NCI-H2029 treated with DMSO at 0.1 percent for 48 hours (cell line): Measurements from ENCODE around the gene EDEM2.
"Not testable (repeated sequence)": the region's sequence is repeated elsewhere in the genome, so short reads cannot be mapped to it uniquely, and the experiment has no call there.

Experiments
- DNase-seq: peaks from one replicate; lab custom pipeline; 2025; lab: John Stamatoyannopoulos, UW

Gene EDEM2

DNA sequence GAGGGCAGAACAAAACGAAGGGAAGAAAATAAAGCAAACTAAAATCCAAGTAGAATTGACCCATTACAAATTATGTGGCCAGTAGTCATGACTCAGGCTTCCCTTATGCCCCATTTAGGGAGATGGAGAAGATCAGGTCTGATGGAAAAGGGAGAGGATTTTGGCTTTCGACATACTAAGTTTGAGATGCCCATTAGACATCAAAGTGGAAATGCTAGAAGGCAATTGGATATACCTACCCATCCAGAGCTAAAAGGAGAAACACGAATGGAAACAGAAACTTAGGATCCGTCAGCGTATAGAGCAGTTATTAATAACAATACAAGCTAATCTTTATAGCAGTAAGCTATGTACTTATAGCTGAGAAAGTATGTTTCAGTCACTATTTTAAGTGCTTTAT lies 59.3 kb downstream of the EDEM2 start:
- DNase-seq: no peak

DNA sequence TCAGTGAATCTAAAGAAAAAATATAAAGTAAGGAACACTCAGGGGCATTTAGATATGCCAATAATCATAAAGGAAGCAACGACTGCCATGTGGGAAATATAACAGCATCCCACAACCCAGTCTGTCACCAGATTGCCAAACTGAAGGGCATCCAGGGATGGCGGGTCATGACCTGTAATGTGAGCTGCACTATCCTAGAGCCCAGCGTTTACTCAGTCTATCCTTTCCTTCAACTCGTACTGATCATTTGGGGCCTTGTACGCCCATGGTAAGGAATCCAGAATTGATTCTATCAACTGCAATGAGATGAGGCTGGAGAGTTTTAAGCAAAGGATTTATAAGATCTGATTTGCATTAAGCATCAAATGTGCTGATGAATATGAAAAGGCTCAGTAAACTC lies 59.8 kb downstream of the EDEM2 start:
- no peak for DNase-seq

DNA sequence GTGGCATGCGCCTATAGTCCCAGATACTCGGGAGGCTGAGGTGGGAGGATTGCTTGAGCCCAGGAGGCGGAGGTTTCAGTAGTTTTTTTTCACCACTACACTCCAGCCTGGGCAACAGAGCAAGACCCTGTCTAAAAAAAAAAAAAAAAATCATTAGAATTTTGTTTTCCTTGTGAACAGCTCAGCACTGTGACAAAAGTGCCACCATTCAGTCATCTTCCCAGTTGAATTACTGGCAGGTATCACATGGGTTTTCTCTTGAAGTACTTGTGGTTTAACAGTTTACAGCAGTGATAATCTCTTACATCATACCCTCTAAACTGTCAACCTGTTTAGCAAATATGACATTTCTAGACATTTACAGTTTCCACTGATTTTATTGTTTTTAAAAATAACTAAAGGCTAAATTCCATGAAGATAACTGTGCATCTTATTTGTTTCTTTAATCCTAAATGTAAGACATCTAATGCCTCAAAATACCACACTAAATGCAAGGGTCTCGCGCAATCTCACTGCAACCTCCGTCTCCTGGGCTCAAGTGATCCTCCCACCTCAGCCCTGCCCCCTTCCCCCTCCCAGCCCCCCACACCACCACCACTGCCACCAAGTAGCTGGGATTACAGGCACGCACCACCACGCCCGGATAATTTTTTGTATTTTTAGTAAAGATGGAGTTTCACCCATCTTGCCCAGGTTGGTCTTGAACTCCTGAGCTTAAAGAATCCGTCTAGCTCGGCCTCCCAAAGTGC lies 61.5 kb downstream of the EDEM2 start:
- DNase-seq: no peak

DNA sequence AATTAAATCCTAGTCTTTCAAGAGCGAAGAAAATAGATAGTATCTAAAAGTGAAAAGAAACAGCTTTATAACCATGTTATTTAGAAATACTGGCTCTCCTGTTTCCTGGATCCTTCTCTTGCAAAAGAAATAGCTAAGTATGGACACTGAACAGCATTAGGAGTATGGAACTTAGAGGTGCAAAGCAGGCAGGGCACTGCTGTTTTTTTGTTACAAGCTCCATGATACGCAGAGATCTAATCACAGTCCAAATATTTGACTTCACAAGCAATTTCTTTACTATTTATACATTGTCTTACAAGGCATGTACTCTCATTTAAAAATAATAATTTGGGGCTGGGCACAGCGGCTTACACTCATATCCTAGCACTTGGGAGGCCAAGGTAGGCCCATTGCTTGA lies 62.1 kb downstream of the EDEM2 start:
- DNase-seq: no peak

DNA sequence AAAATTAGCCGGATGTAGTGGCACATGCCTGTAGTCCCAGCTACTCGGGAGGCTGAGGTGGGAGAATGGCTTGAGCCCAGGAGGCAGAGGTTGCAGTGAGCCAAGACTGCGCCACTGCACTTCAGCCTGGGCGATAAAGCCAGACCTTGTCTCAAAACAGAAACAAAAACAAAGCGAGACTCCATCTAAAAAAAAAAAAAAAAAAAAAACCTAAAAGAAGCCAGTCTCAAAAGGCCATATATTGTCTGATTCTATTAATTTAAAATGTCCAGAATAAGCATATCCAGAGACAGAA lies 66.8 kb downstream of the EDEM2 start:
- not testable (repeated sequence) for DNase-seq

DNA sequence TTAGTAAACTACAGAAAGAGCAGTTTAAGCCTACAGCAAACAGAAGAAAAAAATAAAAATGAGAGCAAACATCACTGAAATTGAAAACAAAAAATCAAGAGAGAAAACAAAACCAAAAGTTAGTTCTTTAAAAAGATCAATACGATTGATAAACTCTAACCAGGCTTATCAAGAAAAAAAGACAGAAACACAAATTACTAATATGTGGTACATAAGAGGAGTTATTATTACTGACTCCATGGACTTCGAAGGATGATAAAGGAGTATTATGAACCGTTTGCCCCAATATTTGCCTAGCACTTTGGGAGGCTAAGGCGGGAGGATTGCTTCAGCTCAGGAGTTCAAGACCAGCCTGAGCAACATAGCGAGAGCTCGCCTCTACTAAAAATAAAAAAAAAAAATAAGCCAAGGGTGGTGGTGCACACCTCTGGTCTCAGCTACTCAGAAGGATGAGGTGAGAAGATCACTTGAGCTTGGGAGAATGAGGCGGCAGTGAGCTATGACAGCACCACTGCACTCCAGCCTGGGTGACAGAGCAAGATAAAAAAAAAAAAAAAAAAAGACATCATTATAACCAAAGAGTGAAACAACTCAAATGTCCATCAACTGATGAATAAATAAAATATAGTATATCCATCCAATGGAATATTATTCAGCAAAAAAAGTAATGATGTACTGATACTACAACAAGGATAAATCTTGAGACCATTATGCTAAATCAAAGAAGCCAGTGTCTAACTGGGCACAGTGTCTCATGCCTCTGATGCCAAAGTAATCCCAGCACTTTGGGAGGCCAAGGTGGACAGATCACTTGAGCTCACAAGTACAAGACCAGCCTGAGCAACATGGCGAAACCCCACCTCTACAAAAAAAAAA lies 67.4 kb downstream of the EDEM2 start:
- DNase-seq: no peak

DNA sequence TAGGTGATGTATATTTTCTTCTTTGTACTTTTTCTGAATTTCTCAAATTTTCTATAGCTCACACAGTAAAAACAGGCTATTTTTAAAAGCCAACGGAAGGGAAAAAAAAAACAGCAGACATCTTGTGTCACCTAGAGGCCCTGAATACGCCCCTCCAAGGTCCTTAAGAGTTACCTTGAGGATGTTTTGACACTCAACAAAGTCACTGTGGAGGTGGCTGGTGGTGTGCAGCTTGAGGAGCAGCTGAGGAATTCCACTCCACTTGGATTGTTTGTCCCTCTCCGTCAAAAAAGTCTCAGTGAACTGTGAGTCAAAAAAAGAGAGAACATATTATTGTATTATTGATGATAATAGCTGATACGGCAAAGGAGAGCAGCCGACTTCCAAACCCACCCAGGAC lies 69.3 kb downstream of the EDEM2 start:
- DNase-seq: no peak

DNA sequence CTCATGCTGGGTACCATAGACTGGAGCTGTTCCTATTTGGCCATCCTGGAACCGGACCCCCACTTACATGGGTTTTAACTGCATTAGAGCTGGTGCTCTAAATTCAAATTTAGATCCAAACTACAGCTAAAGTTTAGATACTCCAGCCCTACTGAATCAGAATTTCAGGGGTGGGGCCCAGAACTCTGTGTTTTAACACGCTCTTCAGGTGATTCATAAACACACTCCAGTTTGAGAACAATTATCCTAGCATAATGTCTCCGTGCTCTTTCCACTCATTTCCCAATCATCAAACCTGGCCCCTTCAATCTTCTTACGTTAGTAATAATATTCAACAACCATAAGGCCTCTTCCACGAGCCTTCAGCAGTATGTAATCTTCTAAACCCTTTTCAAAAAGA lies 69.8 kb downstream of the EDEM2 start:
- no peak for DNase-seq

DNA sequence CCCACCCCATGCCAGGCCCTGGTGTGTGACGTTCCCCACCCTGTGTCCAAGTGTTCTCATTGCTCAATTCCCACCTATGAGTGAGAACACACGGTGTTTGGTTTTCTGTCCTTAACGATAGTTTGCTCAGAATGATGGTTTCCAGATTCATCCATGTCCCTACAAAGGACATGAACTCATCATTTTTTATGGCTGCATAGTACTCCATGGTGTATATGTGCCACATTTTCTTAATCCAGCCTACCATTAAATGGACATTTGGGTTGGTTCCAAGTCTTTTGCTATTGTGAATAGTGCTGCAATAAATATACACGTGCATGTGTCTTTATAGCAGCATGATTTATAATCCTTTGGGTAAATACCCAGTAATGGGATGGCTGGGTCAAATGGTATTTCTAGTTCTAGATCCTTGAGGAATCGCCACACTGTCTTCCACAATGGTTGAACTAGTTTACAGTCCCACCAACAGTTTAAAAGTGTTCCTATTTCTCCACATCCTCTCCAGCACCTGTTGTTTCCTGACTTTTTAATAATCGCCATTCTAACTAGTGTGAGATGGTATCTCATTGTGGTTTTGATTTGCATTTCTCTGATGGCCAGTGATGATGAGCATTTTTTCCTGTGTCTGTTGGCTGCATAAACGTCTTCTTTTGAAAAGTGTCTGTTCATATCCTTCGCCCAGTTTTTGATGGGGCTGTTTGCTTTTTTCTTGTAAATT lies 75.5 kb downstream of the EDEM2 start:
- DNase-seq: not testable (repeated sequence)

DNA sequence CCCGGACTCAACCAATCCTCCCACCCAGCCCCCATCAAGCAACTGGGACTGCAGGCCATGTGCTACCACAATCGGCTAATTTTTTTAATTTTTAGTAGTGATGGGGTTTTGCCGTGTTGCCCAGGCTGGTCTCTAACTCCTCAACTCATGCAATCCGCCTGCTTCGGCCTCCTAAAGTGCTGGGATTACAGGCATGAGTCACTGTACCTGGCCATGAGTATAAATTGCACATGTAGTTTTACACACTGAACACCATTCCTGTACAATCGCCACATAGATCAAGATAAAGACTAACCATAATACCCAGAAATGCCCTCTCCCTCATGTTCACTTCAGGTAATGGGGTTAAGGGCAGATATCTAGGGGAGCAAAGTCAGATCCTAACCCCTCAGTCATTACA lies 80.9 kb downstream of the EDEM2 start:
- no peak for DNase-seq
